ENCODE data around the gene EVI5L. TPM values are rescaled to one million over a fixed set of nuclear protein-coding genes. Genes with fewer than 3 reads are reported as not detected.

Gene EVI5L
- total RNA-seq, 2 experiments from 2014 or later, result 9.6 to 10.4 TPM

GRCh38 chr19:7869453-7869909 lies 39.5 kb downstream of the EVI5L start:
- ATAC-seq (ENCODE audit: low read depth) (peak; percentile 37), DNase-seq (peak; percentile 89)
- Mint-ChIP-seq H3K36me3 (no peaks in the 10 kb centered on the region), H3K4me3 (peak overlapping the region; percentile 71), H3K4me1 (peaks cover 29% of the 10 kb centered on the region), H3K27me3 (peaks cover 46% of the 10 kb centered on the region), H3K27ac (peak overlapping the region; percentile 69), H3K9me3 (no peaks in the 10 kb centered on the region)
- POLR2A ChIA-PET, result interaction anchor here (0.7 to 1.9 kb wide), 7 partner anchors 10 to 240 kb away, joined by 3 to 14 read pairs (median 4); partner anchors contain the start of genes PET100, SNAPC2, TIMM44 and TRAPPC5

GRCh38 chr19:7869910-7870511 lies 40.0 kb downstream of the EVI5L start:
- H3K27me3 Mint-ChIP-seq, result peaks cover 45% of the 10 kb centered on the region
- POLR2A ChIA-PET, result interaction anchor here (0.7 to 1.9 kb wide), 5 partner anchors 9 to 189 kb away, joined by 3 to 14 read pairs (median 3); partner anchors contain the start of genes SNAPC2, TIMM44 and TRAPPC5
- DNase-seq (no peak), ATAC-seq (ENCODE audit: low read depth) (peak; percentile 1)
- H3K9me3 Mint-ChIP-seq, result no peaks in the 10 kb centered on the region
- H3K27ac Mint-ChIP-seq, result peak overlapping the region; percentile 42
- H3K36me3 Mint-ChIP-seq, result no peaks in the 10 kb centered on the region
- H3K4me3 Mint-ChIP-seq, result peak overlapping the region; percentile 46
- H3K4me1 Mint-ChIP-seq, result peaks cover 28% of the 10 kb centered on the region

DNA sequence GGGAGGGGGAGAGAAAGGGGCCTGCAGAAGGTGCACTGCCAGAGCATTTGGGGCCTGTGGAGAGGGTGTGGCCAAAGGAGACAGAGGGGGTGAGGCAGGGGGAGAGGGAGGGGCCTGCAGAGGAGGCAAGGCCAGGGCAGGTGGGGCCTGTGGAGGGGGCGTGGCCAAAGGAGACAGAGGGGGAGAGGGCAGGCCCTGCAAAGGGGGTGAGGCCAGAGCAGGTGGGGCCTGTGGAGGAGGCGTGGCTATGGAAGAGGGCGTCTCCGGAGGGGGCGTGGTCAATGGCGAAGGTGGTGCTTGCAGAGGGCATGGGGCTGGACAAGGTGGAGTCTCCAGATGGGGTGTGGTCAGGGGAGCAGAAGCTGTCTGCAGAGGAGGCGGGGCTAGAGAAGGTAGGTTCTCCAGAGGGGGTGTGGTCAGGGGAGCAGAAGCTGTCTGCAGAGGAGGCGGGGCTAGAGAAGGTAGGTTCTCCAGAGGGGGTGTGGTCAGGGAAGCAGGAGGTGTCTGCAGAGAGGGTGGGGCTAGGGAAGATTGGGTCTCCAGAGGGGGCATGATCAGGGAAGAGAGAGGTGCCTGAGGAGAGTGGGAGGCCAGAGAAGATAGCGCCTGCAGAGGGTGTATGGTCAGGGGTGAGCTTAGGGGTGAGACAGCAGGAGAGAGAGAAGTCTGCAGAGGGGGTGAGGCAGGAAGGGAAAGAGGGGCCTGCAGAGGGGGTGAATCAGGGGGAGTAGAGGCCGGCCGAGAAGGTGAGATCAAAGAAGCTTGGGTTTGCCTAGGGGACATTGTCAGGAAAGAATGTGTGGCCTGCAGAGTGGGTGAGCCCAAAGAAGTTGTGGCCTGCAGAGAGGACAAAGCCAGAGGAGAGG lies 40.8 kb downstream of the EVI5L start:
- peaks cover 23% of the 10 kb centered on the region for H3K4me1 Mint-ChIP-seq
- ATAC-seq (ENCODE audit: low read depth), result no peak
- peak; percentile 67 for DNase-seq
- H3K9me3 Mint-ChIP-seq, result no peaks in the 10 kb centered on the region
- peaks cover 47% of the 10 kb centered on the region for H3K27me3 Mint-ChIP-seq
- peak overlapping the region; percentile 76 for H3K27ac Mint-ChIP-seq
- POLR2A ChIA-PET, result interaction anchor here (1.6 kb wide), 1 partner anchor 9 kb away, joined by 6 read pairs; no protein-coding TSS in a partner anchor
- no peaks in the 10 kb centered on the region for H3K36me3 Mint-ChIP-seq
- peak overlapping the region; percentile 68 for H3K4me3 Mint-ChIP-seq

DNA sequence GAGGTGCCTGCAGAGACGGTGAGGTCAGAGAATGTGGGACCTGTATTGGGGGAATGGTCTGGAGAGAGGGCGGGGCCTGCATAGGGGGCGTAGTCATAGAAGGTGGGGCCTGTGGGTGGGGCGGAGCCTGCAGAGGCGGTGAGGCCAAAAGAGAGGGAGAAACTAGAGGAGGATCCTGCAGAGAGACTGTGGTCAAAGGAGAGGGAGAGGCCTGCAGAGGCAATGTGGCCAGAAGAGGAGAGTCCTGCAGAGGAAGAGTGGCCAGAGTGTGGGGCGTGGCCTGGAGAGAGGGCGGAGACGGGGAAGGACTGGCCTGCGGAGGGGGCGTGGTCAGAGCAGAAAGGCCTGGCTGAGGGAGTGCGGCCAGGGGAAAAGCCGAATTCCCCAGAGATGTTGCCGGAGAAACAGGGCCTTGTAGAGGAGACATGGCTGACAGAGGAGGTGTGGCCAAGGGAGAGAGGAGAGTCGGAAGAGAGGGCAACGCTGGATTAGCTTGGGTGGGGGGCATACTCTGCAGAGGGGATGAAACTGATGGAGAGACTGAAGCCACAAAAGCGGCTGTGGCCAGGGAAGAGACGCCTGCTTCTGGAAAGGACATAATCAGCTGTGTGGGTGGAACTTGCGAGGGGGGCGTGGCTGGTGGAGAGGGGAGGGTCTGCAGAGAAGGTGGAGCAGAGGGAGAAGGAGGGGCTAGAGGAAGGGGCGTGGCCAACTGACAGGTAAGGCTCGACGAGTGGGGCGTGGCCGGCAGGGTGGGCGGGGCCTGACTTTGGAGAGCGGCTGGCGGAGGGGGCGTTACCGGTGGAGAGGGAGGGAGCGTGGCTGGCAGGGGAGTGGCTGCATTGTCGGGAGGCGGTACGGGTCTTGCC lies 41.7 kb downstream of the EVI5L start:
- POLR2A ChIA-PET, result interaction anchor here (1.6 kb wide), 1 partner anchor 10 kb away, joined by 6 read pairs; no protein-coding TSS in a partner anchor

GRCh38 chr19:7872306-7873204 lies 42.5 kb downstream of the EVI5L start:
- DNase-seq (no peak), ATAC-seq (ENCODE audit: low read depth) (no peak)
- Mint-ChIP-seq H3K27ac (no peak overlapping the region), H3K36me3 (no peaks in the 10 kb centered on the region), H3K27me3 (peaks cover 45% of the 10 kb centered on the region), H3K9me3 (no peaks in the 10 kb centered on the region), H3K4me1 (peaks cover 23% of the 10 kb centered on the region), H3K4me3 (peak overlapping the region; percentile 68)
- POLR2A ChIA-PET, result interaction anchor here (1.6 kb wide), 1 partner anchor 10 kb away, joined by 6 read pairs; no protein-coding TSS in a partner anchor

More for the DNA sequence above, 41.7 kb downstream of the EVI5L start:
- DNase-seq, result peak; percentile 86
- Mint-ChIP-seq H3K9me3 (no peaks in the 10 kb centered on the region), H3K27me3 (peaks cover 52% of the 10 kb centered on the region), H3K4me1 (peaks cover 23% of the 10 kb centered on the region), H3K36me3 (no peaks in the 10 kb centered on the region), H3K27ac (peak overlapping the region; percentile 76), H3K4me3 (peak overlapping the region; percentile 68)
- ATAC-seq (ENCODE audit: low read depth), result no peak

DNA sequence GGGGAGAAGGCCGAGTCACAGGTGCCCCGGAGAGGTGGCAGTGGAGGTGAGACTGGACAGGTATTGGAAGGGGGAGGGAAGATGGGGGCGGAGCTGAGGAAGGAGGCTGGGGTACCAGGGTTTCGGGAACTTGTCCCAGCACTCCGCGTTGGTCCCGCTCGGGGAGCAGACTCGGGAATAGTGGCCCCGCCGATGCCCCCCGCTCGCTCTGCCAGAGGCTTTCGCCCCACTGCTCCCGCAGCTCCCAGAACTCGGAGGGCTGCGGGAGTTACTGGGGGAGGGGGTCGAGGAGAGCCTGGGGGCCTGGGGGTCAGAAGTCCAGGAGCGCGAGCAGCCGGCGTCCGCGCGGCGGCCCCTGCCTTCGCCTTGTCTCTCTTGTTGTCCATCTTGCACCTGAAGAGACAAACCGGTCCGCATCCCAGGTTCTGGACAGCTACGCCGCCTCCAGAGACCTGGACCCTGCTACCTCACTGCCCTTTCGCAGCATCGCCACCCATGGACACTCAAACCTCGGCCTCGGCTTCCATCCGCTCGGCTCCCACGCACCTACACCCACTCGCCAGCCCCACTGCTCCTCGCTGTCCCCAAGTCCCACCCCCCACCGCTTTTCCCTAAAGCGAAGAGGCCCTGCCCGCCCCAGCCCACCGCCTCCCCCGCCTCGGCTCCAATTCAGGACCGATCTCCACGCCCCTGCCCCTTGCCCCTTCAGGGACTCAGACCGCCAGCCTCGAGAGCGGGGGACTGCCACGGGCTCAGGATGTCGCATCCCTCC lies 43.5 kb downstream of the EVI5L start:
- H3K4me1 Mint-ChIP-seq, result peaks cover 22% of the 10 kb centered on the region
- H3K27ac Mint-ChIP-seq, result no peak overlapping the region

DNA sequence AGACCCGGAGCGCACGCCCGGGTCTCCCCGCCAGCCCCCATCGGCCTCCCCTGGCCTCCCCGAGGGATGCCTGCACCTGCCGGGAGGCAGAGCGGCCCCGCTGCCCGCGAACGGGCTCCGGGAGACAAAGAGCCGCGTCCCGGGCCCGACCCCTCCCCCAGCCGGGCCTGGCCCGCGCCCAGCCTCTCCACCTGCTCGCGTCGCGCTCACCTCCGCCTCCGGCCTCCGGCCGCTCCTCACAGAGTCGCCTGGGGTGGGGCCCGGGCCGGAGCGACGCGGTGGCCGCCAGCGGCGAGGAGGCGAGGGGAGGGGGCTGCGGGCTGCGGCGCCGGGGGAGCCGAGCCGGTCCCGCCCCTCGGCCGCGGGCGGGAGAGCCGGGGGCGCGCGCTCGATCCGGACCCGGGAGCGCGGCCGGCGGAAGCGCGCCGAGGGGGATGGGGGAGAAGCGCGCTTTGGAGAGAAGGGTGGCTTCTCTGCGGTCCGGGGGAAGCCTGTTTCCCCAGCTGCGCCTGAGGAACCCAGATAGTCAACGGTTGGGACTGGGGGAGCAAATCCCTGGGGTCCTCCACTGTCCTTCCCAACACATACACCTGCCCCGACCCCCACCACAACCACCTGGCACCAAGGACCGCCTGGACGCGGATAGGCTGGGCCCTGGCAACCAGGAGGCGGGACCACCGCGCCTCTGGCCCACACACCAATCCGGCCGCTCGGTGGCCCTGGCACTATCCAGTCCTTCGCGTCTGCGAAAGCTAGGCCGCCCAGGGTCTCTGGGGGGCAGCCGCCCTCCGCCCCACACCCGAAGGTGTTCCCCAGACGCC lies 44.3 kb downstream of the EVI5L start, which contains the start of gene PRR36:
Gene PRR36 (minus strand): TSS at position 315 of the 821 bp plus-strand sequence. CDS start 701 bp downstream, outside the sequence.
- POLR2A ChIA-PET, result no interaction called here
- Mint-ChIP-seq H3K9me3 (no peaks in the 10 kb centered on the region), H3K27ac (no peak within 1 kb of the TSS), H3K4me1 (peaks cover 19% of the 10 kb centered on the region), H3K4me3 (peak within 1 kb of the TSS; percentile 68), H3K36me3 (no peaks in the 10 kb centered on the region), H3K27me3 (peaks cover 39% of the 10 kb centered on the region)
- no peak for DNase-seq
- ATAC-seq (ENCODE audit: low read depth), result no peak

More for the DNA sequence above, 43.5 kb downstream of the EVI5L start:
- peak overlapping the region; percentile 64 for H3K4me3 Mint-ChIP-seq
- DNase-seq (no peak), ATAC-seq (ENCODE audit: low read depth) (no peak)
- no peaks in the 10 kb centered on the region for H3K9me3 Mint-ChIP-seq
- peaks cover 39% of the 10 kb centered on the region for H3K27me3 Mint-ChIP-seq
- POLR2A ChIA-PET, result interaction anchor here (0.6 kb wide), 1 partner anchor 70 kb away, joined by 4 read pairs; no protein-coding TSS in a partner anchor
- no peaks in the 10 kb centered on the region for H3K36me3 Mint-ChIP-seq

DNA sequence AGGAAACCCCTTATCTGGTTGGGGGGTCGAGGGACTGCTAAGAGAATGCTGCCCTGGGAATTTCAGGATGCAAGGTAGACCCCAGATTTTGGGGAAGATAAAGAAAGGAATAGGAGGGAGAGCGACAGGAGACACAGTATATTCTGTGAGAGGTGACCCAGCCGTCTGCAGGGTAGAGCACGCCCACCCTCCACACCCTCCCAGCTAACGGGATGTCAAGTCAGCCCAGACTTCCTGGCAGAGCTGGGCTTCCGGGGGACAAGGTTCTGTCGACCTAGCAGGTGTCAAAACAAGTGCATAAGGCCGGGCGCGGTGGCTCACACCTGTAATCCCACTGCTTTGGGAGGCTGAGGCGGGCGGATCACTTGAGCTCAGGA lies 44.9 kb downstream of the EVI5L start:
- H3K4me3 Mint-ChIP-seq, result peak overlapping the region; percentile 68
- H3K27me3 Mint-ChIP-seq, result peaks cover 39% of the 10 kb centered on the region
- DNase-seq (no peak), ATAC-seq (ENCODE audit: low read depth) (no peak)
- H3K36me3 Mint-ChIP-seq, result no peaks in the 10 kb centered on the region
- POLR2A ChIA-PET, result no interaction called here
- H3K9me3 Mint-ChIP-seq, result no peaks in the 10 kb centered on the region
- no peak overlapping the region for H3K27ac Mint-ChIP-seq
- peaks cover 19% of the 10 kb centered on the region for H3K4me1 Mint-ChIP-seq

DNA sequence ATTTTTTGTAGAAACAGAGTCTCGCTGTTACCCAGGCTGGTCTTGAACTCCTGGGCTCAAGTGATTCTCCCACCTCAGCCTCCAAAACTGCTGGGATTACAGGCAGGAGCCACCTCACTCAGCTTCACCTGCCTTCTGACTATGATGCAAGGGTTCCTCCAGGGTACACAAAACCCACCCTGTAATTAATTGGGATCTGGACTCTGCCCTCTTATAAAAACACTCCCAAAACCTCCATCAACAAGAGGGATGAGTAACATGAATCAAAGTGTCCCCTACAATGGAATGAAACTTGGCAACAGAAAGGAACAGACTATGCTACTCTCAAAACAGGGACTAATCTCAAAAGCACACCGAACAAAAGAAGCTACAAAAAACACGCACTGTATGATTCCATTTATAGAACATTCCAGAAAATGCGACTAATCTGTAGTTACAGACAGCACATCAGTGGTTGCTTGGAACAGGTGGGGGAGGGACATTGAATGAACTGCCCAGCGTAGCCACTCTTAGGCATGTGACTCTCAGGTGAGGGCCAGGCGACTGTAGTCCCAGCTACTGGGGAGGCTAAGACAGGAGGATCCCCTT lies 47.3 kb downstream of the EVI5L start:
- ATAC-seq (ENCODE audit: low read depth), result no peak
- Mint-ChIP-seq H3K27ac (no peak overlapping the region), H3K36me3 (no peaks in the 10 kb centered on the region), H3K4me3 (no peak overlapping the region), H3K4me1 (peaks cover 2% of the 10 kb centered on the region), H3K9me3 (peaks cover 2% of the 10 kb centered on the region), H3K27me3 (peaks cover 27% of the 10 kb centered on the region)
- POLR2A ChIA-PET, result no interaction called here
- no peak for DNase-seq

DNA sequence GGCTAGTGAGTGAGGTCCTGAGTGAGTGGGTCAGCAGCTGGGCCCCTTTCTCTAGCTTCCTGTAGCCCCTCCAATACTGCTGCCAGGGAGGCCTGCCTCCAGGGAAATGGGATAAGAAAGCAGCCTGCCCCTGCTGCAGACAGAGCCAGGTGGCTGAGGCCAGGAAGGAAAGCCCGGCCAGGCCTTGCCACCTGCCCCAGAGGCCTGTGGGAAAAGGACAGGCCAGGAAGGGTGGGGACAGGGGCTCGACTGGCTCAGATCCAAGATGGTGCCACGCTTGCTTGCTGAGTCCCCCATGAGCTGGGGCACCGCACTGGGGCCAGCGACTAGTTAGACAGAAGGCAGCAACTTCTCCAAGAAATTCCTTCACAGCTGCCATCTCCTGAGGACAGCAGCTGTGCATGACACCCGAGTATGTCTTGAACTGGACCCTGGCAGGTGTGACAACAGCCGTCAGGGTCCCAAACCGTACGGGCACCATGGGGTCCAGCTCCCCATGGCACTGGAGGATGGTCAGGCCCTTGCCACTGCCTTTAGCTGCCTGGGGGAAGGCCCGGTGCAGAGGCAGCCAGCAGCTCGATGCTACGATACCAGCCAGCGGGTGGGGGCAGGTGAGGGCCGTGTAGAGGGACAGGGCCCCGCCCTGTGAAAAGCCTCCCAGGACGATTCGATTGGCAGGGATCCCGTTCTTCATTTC lies 49.2 kb downstream of the EVI5L start:
- Mint-ChIP-seq H3K9me3 (peaks cover 2% of the 10 kb centered on the region), H3K4me3 (no peak overlapping the region), H3K36me3 (no peaks in the 10 kb centered on the region), H3K4me1 (peaks cover 5% of the 10 kb centered on the region), H3K27me3 (peaks cover 17% of the 10 kb centered on the region), H3K27ac (no peak overlapping the region)
- POLR2A ChIA-PET, result interaction anchor here (0.8 kb wide), 1 partner anchor 10 kb away, joined by 3 read pairs; no protein-coding TSS in a partner anchor
- ATAC-seq (ENCODE audit: low read depth) (peak; percentile 33), DNase-seq (no peak)

Data from activated naive CD8-positive, alpha-beta T cell treated with anti-CD3 and anti-CD28 coated beads, Interleukin-2, amount 10 ng/mL, durations not matched to agents 7 days and 5 days (primary cell).